HG02943 (cell line): ENCODE data around the gene FZR1.
"Not testable (repeated sequence)": the region's sequence is repeated elsewhere in the genome, so short reads cannot be mapped to it uniquely, and the experiment has no call there.

ENCODE experiments used
- ATAC-seq: cut with Tn5 transposase; IDR thresholded peaks from one replicate; pipeline ENCODE4 v1.9.1; 2021; ENCODE audit warnings: mild to moderate bottlenecking, low read depth, moderate library complexity; ENCODE audit not compliant: unreplicated experiment

Gene FZR1

DNA sequence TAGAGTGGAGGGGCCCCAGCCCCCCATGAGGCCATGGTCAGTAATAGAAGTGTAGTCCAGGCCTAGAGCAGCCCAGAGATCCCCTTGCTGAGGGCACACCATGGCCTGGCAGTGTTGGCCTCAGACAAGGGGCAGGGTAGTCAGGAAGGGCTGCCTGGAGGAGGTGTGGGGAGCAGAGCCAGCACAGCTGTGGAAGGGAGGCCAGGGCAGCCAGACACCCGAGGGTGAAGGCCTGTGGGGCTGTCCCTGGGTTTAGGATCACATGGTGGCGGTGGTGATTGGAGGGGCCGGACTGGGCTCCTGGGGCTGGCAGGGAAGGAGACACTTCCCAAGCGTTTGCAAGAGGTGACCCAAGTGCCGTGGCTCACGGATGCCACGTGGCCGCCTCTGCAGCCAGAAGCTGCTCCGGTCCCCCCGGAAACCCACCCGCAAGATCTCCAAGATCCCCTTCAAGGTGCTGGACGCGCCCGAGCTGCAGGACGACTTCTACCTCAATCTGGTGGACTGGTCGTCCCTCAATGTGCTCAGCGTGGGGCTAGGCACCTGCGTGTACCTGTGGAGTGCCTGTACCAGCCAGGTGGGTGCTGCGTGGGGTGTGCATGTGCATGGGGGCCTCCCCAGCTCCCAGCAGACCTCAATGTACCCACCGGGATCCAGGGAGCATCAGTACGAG is 21.3 kb downstream of the FZR1 start:
- ATAC-seq: no peak

DNA sequence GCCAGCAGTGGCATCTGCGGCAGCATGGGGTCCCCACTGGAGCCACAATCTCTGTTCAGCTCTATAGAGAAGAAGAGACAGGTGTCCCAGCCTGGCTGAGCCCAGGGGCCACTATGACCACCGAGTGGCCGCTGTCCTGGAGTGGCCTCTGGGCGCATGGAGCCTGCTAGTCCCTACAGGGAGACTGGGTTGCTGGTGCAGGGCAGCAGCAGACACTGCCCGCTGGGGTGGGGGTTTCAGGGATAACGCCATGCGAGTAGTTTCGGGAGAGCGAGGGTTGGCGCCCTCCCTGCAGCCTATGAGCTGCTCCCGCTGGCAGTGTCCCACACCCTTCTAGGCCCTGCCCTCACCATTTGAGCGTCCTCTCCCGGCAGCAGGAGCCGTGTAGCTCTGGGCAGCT is 22.0 kb downstream of the FZR1 start:
- no peak for ATAC-seq

DNA sequence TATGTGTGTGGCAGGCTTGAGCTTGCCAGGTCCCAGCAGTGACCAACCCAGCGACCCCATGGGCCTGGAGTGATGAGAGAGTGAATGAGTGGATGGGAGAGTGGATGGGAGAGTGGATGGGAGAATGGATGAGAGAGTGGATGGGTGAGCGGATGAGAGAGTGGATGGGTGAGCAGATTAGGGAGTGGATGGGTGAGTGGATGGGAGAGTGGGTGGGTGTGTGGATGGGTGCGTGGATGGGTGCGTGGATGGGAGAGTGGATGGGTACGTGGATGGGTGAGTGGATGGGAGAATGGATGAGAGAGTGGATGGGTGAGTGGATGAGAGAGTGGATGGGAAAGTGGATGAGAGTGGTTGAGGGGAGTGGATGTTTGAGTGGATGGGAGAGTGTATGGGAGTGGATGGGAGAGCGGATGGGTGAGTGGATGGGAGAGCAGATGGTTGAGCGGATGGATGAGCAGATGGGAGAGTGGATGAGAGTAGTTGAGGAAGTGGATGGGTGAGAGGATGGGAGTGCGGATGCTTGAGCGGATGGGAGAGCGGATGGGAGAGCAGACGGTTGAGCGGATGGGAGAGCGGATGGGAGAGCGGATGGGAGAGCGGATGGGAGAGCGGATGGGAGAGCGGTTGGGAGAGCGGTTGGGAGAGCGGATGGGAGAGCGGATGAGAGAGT is 22.6 kb downstream of the FZR1 start:
- ATAC-seq: no peak

DNA sequence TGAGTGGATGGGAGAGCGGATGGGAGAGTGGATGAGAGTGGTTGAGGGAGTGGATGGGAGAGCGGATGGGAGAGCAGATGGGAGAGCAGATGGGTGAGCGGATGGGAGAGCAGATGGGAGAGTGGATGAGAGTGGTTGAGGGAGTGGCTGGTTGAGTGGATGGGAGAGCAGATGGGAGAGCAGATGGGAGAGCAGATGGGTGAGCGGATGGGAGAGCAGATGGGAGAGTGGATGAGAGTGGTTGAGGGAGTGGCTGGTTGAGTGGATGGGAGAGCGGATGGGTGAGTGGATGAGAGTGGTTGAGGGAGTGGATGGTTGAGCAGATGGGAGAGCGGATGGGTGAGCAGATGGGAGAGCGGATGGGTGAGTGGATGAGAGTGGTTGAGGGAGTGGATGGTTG is 23.2 kb downstream of the FZR1 start:
- ATAC-seq: not testable (repeated sequence)

DNA sequence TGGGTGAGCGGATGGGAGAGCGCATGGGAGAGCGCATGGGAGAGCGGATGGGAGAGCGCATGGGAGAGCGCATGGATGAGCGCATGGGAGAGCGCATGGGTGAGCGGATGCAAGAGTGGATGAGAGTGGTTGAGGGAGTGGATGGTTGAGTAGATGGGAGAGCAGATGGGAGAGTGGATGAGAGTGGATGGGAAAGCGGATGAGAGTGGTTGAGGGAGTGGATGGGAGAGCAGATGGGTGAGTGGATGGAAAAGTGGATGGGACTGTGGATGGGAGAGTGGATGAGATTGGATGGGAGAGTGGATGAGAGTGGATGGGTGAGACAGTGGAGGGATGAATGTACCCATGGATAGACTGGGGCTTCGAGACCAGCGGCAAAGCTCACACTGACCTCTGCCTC is 24.3 kb downstream of the FZR1 start:
- no peak for ATAC-seq

DNA sequence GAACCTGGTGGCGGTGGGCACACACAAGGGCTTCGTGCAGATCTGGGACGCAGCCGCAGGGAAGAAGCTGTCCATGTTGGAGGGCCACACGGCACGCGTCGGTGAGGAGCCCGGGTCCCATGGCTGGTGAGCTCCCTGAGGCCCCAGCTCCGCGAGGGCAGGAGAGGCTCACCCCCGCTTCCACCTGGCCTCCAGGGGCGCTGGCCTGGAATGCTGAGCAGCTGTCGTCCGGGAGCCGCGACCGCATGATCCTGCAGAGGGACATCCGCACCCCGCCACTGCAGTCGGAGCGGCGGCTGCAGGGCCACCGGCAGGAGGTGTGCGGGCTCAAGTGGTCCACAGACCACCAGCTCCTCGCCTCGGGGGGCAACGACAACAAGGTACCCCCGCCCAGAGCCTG is 25.6 kb downstream of the FZR1 start:
- no peak for ATAC-seq

DNA sequence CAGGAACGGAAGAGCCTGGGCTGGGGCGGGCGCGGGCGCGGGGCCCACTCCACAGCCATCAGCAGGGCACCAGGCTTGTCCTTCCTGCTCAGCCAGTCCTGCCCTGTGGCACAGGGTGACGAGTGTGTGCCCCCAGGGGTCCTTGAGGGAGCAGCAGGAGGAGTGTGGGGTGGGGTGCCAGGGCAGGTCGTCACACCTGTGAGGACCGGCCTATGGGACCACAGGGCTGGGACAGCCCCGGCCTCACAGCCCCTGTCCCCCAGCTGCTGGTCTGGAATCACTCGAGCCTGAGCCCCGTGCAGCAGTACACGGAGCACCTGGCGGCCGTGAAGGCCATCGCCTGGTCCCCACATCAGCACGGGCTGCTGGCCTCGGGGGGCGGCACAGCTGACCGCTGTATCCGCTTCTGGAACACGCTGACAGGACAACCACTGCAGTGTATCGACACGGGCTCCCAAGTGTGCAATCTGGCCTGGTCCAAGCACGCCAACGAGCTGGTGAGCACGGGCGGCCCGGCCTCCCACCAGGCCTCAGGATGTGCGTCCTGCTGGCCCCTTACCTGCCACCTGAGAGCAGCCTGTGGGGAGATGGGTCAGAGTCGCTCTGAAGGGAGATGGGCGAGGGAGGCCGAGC is 26.2 kb downstream of the FZR1 start:
- ATAC-seq: no peak

DNA sequence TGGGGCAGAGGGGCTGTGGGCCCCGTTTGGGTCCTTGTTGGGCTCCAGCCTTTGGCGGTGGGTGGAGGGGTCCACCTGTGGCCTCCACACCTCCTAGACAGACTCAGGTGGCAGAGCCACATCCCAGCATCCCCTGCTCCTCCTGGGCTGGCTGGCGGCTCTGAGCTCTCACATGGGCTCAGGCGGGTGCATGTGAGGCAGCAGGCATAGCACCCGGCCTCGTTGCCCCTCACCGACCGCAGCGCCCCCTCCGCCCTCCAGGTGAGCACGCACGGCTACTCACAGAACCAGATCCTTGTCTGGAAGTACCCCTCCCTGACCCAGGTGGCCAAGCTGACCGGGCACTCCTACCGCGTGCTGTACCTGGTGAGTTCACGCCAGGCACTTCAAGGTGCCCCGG is 26.9 kb downstream of the FZR1 start:
- ATAC-seq: no peak

DNA sequence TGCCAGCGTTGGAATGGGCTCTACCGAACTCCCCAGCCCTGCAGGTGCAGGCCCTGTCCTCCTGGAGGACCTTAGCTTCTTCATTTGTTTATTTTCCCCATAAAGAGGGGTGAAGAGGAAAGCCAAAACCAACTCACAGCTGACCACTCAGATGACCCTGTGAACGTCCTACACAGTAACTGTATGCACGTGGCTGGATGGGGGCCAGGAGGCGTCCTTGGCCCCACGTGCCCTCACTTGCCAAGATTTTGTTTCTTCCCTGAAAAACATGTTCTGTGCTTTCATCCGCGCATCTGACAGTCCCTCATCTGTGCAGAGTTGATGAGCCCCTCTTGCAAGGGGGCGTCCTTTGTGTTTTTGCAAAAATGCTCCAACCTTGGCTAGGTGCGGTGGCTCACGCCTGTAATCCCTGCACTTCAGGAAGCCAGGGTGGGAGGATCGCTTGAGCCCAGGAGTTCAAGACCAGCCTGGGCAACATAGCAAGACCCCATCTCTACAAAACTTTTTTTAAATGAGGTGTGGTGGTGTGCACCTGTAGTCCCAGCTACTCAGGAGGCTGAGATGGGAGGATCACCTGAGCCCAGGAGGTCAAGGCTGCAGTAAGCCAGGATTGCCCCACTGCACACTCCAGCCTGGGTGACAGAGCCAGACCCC is 27.6 kb downstream of the FZR1 start:
- ATAC-seq: no peak

DNA sequence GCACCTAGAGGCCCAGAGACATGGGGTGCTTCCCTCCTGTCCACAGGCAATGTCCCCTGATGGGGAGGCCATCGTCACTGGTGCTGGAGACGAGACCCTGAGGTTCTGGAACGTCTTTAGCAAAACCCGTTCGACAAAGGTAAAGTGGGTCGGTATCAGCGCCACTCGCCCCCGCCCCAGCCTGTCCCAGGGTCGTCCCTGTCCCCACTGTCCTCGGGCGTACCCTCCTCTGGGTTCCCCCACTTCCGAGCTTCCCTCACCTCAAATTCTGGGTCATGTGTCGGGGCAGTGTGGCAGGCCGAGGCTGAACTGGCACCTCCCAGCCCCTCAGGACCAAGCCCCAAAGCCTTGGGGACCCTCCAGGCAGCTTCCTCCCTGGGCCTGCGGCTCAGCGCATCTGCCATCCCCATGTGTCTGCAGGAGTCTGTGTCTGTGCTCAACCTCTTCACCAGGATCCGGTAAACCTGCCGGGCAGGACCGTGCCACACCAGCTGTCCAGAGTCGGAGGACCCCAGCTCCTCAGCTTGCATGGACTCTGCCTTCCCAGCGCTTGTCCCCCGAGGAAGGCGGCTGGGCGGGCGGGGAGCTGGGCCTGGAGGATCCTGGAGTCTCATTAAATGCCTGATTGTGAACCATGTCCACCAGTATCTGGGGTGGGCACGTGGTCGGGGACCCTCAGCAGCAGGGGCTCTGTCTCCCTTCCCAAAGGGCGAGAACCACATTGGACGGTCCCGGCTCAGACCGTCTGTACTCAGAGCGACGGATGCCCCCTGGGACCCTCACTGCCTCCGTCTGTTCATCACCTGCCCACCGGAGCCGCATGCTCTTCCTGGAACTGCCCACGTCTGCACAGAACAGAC is 28.5 kb downstream of the FZR1 start:
- no peak for ATAC-seq

DNA sequence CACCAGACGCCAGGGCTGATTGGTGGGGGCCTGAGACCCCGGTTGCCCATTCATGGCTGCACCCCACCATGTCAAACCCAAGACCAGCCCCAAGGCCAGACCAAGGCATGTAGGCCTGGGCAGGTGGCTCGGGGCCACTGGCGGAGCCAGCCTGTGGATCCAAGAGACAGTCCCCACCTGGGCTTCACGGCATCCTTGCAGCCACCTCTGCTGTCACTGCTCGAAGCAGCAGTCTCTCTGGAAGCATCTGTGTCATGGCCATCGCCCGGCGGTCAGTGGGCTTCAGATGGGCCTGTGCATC is 29.1 kb downstream of the FZR1 start:
- ATAC-seq: no peak

DNA sequence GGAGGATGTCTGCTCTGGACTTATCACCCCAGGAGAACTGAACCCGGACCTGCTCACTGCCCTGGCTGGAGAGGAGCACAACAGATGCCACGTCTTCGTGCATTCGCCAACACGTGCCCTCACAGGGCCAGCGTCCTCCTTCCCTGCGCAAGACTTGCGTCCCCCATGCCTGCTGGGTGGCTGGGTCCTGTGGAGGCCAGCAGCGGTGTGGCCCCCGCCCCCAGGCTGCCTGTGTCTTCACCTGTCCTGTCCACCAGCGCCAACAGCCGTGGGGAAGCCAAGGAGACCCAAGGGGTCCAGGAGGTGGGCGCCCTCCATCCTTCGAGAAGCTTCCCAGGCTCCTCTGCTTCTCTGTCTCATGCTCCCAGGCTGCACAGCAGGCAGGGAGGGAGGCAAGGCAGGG is 29.5 kb downstream of the FZR1 start:
- ATAC-seq: no peak

DNA sequence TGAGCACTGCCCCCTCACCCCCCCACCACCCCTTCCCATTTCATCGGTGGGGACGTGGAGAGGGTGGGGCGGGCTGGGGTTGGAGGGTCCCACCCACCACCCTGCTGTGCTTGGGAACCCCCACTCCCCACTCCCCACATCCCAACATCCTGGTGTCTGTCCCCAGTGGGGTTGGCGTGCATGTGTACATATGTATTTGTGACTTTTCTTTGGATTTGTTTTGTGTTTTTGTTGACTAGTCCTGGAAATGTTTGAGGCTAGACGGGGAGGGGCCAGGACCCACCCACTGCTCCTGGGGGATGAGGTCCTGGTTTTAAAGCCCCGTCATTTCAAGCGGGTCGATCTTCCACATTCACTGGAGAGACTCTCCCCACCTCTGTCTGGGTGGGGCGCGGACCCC is 29.9 kb downstream of the FZR1 start:
- ATAC-seq: no peak

DNA sequence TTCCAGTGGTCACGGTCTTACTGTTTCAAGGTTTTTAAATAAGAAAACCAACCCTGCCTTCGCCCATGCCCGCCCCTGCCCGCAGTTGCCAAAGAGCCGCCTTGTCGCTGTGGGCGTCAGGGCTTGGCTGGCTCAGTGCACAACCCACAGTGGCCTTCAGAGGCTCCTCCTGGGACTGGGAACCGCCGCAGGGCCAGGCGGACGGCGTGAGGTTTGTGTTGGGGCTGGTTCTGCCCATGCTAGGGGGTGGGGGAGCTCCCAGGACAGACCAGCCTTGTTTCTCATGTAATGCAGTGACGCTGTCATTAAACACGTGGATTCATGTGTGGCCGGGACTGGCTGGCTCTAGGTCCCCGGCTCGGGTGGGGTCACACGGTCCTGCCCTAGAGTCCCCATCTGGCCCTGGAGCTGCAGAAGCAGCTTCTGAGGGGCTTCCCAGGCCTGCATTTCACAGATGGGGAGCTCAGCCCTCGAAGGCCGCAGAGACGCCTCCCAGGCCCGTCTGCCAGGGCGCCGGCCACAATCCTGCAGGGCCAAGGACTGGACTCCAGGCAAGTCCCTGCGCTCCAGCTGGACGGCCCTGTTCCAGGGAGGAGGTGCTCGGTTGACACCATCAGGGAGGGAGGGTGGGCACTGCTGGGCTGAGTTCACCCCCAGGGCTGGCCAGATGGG is 30.5 kb downstream of the FZR1 start:
- no peak for ATAC-seq

DNA sequence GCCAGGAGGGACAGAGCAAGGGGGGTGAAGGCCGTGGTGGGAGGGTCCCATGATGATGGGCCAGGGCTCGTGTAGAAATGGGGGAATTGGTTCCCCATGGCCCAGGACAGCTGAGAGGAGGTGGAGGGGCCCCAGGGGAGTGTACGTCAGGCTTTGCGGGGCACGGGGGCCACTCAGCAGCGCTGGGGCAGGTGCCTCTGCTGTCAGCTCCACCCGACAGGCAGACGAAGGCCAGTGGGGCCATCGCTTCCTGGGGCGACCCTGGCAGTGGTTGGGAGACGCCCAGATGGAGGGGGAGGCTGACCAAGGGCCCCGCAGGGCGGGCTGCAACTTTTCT is 31.0 kb downstream of the FZR1 start:
- no peak for ATAC-seq

DNA sequence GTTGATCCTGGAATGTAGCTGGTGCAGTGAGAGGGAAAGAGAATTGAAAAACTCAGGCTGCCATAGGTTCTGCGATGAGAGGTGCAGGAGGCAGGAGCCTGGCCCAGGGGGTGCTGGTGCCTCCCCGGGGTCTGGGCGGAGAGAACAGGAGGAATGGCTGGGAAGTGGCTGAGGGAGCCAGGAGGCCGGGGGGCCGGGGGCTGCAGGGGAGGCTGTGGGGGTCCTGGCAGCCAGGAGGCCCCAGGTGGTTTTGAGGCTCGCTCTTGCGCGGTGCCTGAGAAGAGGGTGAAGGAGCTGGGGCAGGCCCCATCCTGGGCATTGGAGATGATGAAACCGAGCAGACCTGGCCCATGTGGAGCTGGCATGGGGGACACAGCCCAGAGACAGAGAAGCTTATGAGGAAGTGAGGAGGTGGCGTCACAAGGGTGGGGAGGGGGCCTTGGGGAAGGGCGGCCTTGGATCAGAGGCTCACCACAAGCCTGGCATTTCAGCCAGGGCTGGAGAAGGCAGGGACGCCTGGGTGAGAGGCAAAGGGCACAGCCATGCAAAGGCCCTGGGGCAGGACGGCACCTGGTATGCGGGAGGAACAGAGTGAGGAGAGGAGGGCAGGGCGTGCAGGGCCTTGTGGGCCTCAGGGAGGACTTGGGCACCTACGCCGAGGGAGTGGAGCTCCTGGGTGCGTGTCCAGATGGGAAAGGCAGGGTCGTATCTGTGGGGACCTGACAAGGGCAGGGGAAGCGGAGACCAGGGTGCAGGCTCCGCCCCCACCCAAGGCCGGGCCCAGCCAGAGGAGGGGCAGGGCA is 31.5 kb downstream of the FZR1 start:
- ATAC-seq: no peak

DNA sequence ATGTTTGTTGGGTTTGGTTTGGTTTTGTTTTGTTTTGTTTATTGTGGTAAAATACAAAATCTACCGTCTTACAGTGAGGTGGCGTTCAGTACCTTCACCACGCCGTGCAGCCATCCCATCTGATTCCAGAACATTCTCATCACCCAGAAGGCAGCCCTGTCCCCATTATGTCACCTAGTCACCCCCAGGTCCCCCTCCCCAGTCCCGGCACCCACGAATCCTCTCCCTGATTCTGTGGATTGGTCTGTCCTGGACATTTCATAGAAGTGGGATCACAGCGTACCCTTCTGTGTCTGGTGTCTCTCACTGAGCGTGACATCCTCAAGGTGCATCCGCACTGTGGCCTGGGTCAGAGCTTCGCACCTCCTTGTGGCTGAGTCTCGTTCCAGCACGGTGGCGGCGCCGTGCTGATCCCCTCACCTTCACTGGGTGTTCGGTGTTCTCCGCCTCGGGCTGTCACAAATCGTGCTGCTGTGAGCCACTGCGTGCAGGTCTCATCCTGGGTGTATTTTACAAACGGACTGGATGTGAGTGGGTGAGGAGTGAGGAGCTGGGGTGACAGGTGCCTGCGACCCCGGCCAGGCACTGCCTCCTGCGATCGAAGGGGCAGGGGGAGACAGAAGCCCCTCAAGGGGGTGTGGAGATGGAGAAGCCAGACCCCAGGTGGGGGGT is 32.3 kb downstream of the FZR1 start:
- no peak for ATAC-seq

DNA sequence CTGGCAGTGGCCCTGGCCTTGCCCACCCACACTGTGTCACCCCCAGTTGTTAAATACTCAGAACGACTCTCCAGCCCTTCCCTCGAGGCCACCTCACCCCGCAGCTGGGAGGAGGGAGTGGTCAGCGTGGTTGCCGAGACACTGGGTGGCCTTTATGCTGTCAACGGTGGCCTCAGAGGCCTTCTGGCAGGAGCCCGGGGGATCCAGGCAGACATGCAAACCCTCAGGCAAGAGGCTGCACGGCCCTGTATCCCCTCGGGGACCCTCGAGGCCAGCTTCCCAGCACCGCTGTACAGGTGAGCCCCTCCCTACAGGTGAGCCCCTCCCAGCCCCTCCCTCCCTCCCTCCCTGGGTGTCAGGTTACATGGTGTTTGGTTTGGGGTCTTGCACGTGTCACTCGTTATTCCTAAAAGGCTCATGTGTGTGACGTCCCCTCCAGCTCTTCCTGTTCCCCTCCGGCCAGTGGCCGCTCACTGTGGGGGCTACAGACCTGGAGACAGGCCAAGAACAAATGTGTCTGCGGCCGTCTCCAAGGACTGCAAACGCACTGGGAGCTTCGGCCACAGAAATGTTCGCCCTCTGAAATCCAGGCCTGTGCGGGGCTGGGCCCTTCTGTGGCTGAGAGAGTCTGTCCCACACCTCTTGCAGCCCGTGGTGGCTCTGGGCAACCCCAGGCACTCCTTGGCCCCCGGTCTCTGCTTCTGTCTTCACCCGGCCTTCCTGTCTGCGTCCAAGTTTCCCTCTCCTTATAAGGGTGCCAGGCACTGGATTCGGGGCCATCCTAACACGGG is 33.0 kb downstream of the FZR1 start, which contains the start of gene TEKTIP1:
Gene TEKTIP1, plus strand, starts transcription at position 210 of the 791 bp plus-strand sequence. Its CDS starts 4 bp downstream, at position 214.
- ATAC-seq: no peak
